Measurements from ENCODE around the gene LKAAEAR1.

LKAAEAR1 gene

DNA sequence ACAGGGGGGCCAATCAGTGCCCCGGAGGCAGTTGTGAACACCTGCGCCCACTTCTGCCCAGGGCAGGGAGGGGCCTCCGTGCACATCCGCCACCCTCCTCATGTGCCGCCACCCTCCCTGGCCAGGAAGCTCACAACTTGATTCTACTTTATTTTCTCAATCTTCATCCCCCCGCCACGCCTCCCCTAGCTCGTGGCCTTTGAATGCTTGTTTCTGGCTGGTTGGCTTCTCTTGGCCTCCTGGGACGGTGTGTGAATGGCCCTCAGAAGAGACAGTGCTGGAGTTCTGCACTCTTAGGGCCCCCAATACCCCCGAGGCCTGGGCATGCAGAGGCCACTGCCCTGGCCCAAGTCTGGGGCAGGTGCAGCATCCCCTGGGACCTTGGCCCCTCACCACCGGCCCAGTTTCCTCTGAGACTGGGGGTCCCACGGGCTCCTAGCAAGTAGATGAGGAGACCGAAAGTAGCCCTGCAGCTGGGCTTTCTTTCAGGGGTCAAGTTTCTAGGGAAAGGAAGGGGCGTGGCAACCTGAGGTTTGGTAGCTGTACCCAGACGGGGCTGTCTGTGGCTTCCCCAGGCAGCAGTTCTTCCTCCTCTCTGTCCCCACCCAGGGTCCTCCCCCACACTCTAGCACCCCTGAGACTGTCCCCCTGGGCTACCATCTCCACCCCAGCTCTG, 6.2 kb downstream of the LKAAEAR1 start:
- no peak for DNase-seq

DNA sequence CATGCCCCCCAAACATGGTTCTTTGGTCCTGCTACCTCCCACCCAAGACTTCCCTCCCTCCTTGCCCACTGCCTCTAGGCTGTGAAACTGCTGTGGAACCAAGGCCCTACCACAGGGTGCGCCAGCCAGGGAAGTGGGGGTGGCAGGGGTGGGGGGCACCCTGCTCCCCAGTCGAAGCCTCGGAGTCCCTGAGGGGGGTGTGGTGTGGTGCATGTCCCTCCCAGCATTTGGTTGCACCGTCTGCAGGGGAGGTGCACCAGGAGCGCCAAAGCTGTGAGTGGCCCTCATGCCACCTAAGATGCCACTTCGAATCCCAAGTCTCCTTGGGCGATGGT, 6.7 kb downstream of the LKAAEAR1 start:
- DNase-seq, result no peak

- DNase-seq, result no peak
Observed at GRCh38 chr20:64077094-64077493, 7.1 kb downstream of the LKAAEAR1 start.

DNA sequence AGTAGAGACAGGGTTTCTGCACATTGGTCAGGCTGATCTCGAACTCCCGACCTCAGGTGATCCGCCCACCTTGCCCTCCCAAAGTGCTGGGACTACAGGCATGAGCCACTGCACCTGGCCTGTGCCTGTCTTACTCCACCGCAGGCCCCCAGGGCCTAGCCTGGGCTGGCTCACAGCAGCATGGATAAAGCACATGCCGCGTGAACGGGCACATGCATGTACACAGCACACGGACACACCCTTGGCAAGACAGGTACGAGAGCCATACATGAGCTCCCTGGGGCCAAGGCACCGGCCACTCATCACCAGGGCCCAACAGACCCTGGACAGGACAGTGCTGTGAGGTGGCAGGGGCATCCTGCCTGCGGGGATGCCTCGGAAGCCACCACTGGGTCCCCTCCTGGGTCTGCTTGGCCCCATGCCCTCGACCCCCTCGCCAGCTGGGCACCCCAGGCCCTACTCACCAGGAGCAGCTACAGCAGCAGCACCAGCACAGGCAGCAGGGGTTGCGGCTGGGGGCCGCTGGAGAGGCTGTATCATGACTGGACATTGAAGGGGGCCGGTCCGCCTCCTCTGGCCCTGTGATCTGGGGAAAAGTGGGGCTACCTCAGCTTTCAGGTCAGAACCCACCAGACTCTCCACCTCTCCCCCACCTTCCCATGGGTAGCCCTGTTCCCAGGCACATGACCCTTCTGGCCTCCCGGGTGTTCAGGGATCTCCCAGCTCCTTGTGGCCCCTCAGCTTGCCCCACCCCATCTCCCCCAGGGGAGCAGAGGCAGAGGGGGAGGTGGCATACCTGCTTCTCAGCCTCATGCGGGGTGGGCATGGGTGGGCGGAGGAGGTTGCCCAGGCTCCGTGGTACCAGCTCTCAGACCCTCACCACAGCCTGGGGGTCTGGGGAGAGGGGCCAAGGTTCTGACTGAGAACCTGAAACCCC, 7.9 kb downstream of the LKAAEAR1 start:
- no peak for DNase-seq

GRCh38 chr20:64075556-64075955, 8.6 kb downstream of the LKAAEAR1 start:
- no peak for DNase-seq

DNA sequence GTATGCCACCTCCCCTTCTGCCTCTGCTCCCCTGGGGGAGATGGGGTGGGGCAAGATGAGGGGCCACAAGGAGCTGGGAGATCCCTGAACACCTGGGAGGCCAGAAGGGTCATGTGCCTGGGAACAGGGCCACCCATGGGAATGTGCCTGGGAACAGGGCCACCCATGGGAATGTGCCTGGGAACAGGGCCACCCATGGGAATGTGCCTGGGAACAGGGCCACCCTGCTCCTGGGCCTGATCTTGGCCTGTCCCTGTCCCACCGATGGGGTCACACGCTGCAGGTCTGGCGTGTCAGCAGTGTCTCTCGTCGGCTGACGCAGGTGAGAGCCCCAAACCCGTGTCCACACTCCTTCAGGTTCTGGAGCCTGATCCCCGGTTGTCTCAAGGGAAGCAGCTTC, 9.2 kb downstream of the LKAAEAR1 start:
- DNase-seq, result no peak

DNA sequence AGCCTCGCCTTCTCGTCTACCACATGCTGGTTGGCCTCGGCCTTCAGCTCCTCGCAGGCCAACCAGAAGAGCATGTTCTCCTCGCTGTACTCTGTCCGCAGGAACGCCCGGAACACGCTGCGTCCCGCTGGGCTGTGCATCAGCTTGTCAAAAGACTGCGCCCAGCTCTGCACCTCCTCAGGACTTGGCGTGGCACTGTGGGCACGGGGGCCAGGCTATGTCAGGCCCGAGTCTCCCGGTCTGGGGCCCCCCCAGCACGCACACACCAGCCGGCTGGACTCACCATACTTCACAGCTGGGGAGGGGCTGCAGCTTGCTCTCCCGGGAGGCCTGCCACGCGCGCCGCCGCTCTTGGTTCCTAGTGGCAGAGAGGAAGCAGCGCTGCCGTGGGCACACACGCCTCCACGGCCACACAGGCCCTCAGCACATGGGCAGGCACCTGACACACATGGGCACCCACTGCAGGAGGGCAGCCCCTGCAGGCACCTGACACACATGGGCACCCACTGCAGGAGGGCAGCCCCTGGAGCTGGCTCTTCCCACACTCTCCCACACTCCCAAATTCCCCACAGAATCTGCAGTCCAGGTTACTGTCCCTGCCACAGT, 9.9 kb downstream of the LKAAEAR1 start:
- no peak for DNase-seq

DNA sequence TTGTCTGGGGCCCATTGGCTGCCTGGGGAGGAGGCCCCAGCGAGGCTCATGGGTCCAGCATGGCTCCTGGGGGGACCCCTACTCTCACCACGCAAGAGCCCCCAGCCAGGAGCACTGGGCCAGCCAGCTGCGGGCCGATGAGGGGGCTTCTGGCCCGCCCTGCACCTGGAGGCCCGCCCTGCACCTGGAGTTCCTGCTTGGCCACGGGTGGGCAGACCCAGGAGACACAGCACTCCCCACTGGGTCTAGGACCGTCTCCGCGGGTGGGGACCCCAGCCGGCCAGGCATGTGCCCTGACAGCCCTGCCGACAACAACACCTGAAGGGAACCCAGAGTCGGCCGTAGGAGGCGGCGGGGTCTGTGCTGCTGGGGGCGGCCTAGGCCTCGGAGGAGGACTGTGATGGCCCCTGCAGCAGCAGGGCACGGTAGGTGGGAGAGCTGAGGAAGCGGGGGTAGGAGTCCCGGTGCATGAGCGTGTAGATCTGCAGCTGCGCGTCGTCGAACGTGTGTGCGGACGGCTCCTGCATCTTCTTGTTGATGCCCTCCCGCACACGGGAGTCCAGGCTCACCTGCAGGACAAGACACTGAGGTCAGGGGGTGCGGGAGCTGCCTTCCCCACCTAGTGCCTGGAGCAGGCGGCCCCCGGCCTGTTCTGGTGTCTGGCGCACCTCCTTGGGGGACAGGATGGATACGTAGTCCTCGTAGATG, 10.6 kb downstream of the LKAAEAR1 start:
- DNase-seq, result no peak

DNA sequence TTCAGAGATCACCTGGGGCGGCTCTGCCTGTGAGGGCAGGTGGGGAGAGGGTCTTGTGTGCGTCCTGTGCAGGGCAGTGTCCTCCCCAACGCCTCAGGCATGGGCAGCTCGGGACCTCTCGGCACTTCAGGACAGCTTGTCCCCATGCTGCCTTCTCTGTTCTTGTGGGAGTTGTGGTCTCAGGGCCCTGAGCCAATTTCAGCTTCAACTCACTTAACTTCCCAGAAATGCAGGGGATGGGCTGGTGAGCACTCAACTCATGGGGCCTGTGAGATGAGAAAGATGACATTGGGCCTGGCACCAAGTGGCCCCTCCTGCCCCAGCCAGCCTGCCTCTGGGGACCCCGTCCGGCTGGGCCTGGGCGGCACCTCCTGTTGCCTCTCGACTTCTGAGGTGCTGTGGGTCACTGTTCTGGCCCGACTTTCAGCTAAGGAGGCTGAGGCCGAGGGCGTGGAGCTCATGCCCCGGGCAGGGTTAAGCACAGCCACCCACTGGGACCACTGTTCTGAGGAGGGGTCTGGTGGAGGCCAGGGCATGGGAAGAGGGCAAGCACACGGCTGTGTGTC, 11.6 kb downstream of the LKAAEAR1 start:
- DNase-seq, result no peak

DNA sequence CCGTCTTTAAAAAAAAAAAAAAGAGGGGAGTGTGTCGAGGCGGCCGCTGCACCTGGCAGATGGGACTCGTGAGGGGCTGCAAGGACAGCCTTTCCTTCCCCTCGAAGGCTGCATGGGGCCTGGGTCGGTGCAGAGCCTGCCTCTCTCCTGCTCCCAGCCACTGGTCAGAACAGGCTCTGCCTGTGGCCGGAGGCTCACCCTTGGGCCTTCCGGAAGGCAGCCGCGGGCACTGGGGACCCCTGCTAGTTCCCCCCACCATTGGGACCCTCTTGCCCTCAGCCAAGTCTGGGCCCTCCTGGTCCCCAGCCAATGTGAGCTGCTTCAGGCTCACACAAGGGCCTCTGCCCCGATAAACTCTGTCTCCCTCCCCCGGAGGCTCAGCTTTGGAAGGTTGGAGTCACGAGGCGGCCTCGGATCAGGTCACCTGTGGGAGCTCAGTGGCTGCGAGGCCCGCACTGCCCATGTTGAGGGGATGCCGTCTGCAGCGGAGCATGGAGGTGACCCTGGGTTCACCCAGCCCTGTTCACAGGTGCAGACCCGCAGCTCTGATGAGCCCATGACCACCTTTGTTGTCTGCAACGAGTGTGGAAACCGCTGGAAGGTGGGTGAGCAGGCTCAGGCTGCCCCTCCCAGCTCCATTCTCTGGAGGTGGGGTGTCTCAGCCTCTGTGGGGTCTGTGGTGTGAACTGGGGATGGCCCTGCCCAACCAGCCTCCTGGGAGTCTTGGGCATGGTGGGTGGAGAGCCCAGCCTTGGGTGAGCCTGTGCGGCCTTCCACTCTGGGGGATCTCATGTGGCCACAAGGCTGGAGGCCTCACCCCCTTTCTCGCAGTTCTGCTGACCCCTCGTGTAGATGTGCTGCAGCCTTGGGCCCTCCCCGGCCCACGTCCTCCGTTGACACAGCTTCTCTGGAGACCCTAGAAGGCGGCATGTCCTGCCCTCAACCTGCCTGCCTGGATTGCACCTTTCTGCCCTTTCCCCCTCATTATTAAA, 12.6 kb downstream of the LKAAEAR1 start:
- no peak for DNase-seq

GRCh38 chr20:64070244-64070993, 13.8 kb downstream of the LKAAEAR1 start:
- DNase-seq, result no peak

DNA sequence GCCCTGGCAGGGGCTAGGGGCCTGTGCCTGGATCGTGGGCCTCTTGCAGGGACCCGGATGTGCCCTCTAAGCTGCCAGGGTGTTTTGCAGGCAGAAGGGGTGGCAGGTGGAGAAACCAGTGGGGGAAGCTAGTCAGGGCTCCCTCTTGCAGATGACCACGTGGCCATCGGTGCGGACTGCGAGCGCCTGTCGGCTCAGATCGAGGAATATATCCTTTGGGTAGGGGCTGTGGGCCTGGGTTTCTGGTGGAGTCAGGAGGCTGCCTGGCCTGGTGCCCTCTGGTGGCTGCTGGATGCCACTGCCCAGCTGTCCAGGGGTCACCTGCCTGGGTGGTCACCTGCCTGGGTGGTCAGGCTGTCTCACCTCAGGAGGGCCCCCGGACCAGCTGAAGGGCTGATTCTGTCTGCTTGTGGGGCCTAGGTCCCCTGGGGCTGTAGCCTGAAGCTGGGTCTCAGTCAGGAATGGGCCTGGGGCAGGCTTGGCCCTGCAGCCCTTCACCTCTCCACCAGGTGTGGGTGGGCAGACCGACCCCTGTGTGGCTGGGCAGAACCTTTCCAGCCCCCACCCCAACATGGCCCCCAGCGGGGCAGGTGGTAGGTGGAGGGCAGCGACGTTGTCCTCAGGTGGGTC, 14.5 kb downstream of the LKAAEAR1 start:
- DNase-seq, result no peak

- DNase-seq, result no peak
Observed at GRCh38 chr20:64069209-64069613, 15.0 kb downstream of the LKAAEAR1 start.

GRCh38 chr20:64068386-64069208, 15.6 kb downstream of the LKAAEAR1 start:
- no peak for DNase-seq

GRCh38 chr20:64067733-64068307, 16.4 kb downstream of the LKAAEAR1 start:
- no peak for DNase-seq

DNA sequence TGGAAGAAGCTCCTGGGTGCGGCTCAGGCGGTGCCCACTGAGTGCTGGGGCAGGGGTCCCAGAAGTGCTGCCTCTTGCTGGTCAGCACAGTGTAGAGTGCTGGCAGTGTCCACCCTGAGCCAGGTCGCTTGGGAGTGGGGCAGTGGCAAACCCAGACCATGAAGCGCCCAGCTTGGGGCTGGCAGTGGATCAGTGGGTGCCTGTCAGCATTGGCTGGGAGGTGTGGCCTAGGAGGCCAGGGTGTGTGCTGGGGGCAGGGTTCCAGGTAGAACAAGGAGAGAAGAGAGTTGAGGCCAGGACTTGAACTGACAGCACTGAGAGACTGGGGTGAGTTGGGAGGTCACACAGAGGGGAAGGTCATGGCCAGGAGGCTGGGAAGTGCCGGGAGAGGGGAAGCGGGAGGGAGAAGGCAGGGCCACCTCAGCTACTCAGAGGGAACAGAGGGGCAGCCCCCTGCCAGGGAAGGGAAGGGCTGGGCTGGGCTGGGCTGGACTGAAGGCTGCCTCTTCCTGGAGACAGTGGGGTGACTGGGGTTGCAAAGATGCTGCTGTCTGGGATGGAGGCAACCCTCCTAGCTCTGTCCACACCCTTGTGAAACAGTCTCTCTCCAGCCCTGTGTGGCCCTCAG, 17.1 kb downstream of the LKAAEAR1 start:
- DNase-seq, result no peak

DNA sequence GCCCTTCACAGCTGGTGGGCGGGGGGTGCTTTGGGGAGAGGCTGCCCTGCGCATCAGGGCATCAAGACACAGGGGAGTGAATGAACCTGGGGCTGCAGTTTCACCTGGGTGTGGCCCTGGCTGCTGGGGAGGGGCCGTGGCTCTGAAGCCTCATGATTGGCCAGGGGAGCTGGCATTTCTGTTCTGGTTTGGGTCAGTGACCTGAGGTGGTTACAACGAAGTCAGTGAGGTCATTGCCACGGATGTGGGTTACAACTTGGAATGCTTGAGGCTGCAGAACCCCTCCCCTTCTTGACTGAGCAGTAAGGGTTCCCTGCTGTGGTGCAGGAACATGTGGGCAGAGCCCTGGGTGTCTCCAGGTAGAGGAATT, 18.2 kb downstream of the LKAAEAR1 start:
- no peak for DNase-seq
